HepG2 (cell line): ENCODE results near the gene TMEM117. TPM values are rescaled to one million over a fixed set of nuclear protein-coding genes. Genes with fewer than 3 reads are reported as not detected.

ENCODE experiments used
- polyA plus RNA-seq, 8 experiments: library from polyadenylated mRNA; depleted of rRNA in 3 of 8; stranded (reverse) in 7 of 8; unstranded in 1 of 8; fragments of >200 nt; fragmentation: Illumina TruSeq in 4 of 8; extraction: Trizol in 4 of 8; gene quantifications; 2 replicates each; pipeline versions ENCODE4 v1.2.1 to v1.2.3, GENCODE V29; 2011 to 2016; ENCODE audit warnings: low read depth in 4 of 8, missing spikeins in 1 of 8, mixed read lengths in 1 of 8; ENCODE audit not compliant: insufficient read depth in 1 of 8
- total RNA-seq, 5 experiments: library from RNA; depleted of rRNA; stranded (reverse); fragments of >200 nt; fragmentation: Illumina TruSeq; extraction: Trizol; gene quantifications; 2 replicates each; pipeline ENCODE4 v1.2.3, GENCODE V29; 2016; ENCODE audit warnings: low read depth in 1 of 5

The TMEM117 gene
- total and polyA plus RNA-seq, 2 of the 13 experiments (the other 11 are each of a cell fraction or from before 2014, with no cell fraction given) = 2.8 to 8.5 TPM

Other genes starting within 250 kb of the TMEM117 start
- 37.6 and 92.7 TPM in 2 replicates for gene PUS7L, start 77.3 kb upstream of the TMEM117 start, total RNA-seq (2016; rRNA removed; fragmentation: Illumina TruSeq; extraction: Trizol)
- 5.9 and 6.5 TPM in 2 replicates for gene PUS7L, start 77.3 kb upstream of the TMEM117 start, polyA plus RNA-seq (2011; rRNA removed)
- 7.1 and 8.4 TPM in 2 replicates for gene IRAK4, start 77.1 kb upstream of the TMEM117 start, total RNA-seq (2016; rRNA removed; fragmentation: Illumina TruSeq; extraction: Trizol)
- gene IRAK4, start 77.1 kb upstream of the TMEM117 start, polyA plus RNA-seq (2011; rRNA removed) = 5.6 and 6.6 TPM in 2 replicates
- gene TWF1, start 29.8 kb upstream of the TMEM117 start, total RNA-seq (2016; rRNA removed; fragmentation: Illumina TruSeq; extraction: Trizol) = 85.5 and 148 TPM in 2 replicates
- gene TWF1, start 29.8 kb upstream of the TMEM117 start, polyA plus RNA-seq (2011; rRNA removed) = 22.3 and 32.3 TPM in 2 replicates